Adrenal gland (tissue), 12 donors: ENCODE data around the gene DAAM2. TPM values are rescaled to one million over a fixed set of nuclear protein-coding genes. Genes with fewer than 3 reads are reported as not detected.

ENCODE experiments used
- DNase-seq, 7 donors: peaks; one replicate each; pipeline ENCODE4 v3.0.0-alpha.2; 2019 to 2020
- H3K27ac ChIP-seq, 5 donors: fragments of 200-600 bp; sonication (generic) in 4 of 5; 1 replicate in 3 of 5; 2 replicates in 2 of 5; pipeline versions ENCODE4 v1.5.1 to v1.8.0; 2016 to 2020; ENCODE audit warnings: mild to moderate bottlenecking in 1 of 5
- H3K27me3 ChIP-seq: fragments of 200-600 bp; 2 replicates; pipeline ENCODE4 v1.8.0; 2021
- H3K36me3 ChIP-seq, 2 donors: fragments of 200-600 bp; replicated peaks in 1 of 2; 1 replicate in 1 of 2; 2 replicates in 1 of 2; pipeline versions ENCODE4 v1.5.1 to v1.8.0; 2018 to 2022
- H3K4me1 ChIP-seq, 2 donors: fragments of 200-600 bp; replicated peaks in 1 of 2; 1 replicate in 1 of 2; 2 replicates in 1 of 2; pipeline versions ENCODE4 v1.5.1 to v1.8.0; 2018 to 2021
- H3K4me3 ChIP-seq, 4 donors: fragments of 200-600 bp; sonication (generic) in 3 of 4; one replicate each; pipeline ENCODE4 v1.5.1; 2016 to 2018
- H3K9me3 ChIP-seq, 3 donors: fragments of 200-600 bp; sonication (generic) in 1 of 3; replicated peaks in 1 of 3; 1 replicate in 2 of 3; 2 replicates in 1 of 3; pipeline versions ENCODE4 v1.5.1 to v1.8.0; 2016 to 2021
- CTCF ChIP-seq, 6 experiments: fragments of 450-650 bp in 4 of 6; fragments of 200-600 bp in 2 of 6; sonication (generic) in 1 of 6; IDR thresholded peaks; 1 replicate in 5 of 6; 2 replicates in 1 of 6; pipeline versions ENCODE4 v1.5.1 to v1.8.0; 2016 to 2021; ENCODE audit warnings: antibody characterized with exemption in 6 of 6, mild to moderate bottlenecking in 2 of 6, moderate library complexity in 1 of 6
- POLR2A ChIP-seq, 2 donors: fragments of 450-650 bp; IDR thresholded peaks; one replicate each; pipeline ENCODE4 v1.6.1; 2017; ENCODE audit warnings: antibody characterized with exemption in 2 of 2, mild to moderate bottlenecking in 2 of 2, moderate library complexity in 1 of 2
- WGBS, 4 donors: extraction: QIAGEN DNeasy Blood & Tissue Kit in 2 of 4; methylation state at CpG; one replicate each; pipeline versions ENCODE4 v1.1.5 to v1.1.7; 2013 to 2017; 5-methylcytosine and 5-hydroxymethylcytosine counted together
- intact Hi-C, 2 donors: fragments of 100-400 bp; cut with DNase I; formaldehyde crosslinking; loops; one replicate each; pipeline versions ENCODE4 v1.14.1 to v1.15.0; 2022 to 2023
- polyA plus RNA-seq, 3 donors: library from polyadenylated mRNA; stranded (reverse); fragments of 200-250 nt in 2 of 3; fragments of 350-450 nt in 1 of 3; fragmentation: Illumina TruSeq in 1 of 3; extraction: RNeasy Lipid Tissue Mini Kit (QIAGEN cat#74804) in 1 of 3; gene quantifications; one replicate each; pipeline ENCODE4 v1.2.3, GENCODE V29; 2013 to 2014
- total RNA-seq, 9 donors: library from RNA; depleted of rRNA in 4 of 9; stranded (reverse); fragments of >200 nt in 4 of 9; fragments of 120-200 nt in 1 of 9; fragmentation: NEBNext Ultra II Directional in 1 of 9; extraction: Animal tissue kit (Norgen Biotek cat#: 25700) in 1 of 9; gene quantifications; one replicate each; pipeline versions ENCODE4 v1.1.0 to v1.2.4, GENCODE V29; 2013 to 2023
- donor health status: healthy with polysubstance abuse.
- donor health status: Bipolar disorder and iron deficiency.
- donor health status: DM: yes; HTN: yes; CAD: no.
- donor health status: DM: no; HTN: no; CAD: no.
- donor health status: DM: no; HTN: no; CAD: no.
- donor health status: DM: yes; HTN: yes; CAD: no.

Gene DAAM2
- total and polyA plus RNA-seq, 12 donors: 28.1 to 72.1 (median 53.2) TPM

- WGBS, 4 donors: 74 to 87% (median 78%) methylated on average over 5 of the region's 5 CpGs
- intact Hi-C loops: no loop called here
- H3K4me3 ChIP-seq: no peak overlapping the region
- no peaks in the 10 kb centered on the region for H3K9me3 ChIP-seq
- H3K27me3 ChIP-seq: no peaks in the 10 kb centered on the region
- no peaks in the 10 kb centered on the region for H3K36me3 ChIP-seq
- no peaks in the 10 kb centered on the region for H3K4me1 ChIP-seq
- TF ChIP-seq POLR2A (IDR thresholded peaks at IDR 0.05): no peak
- TF ChIP-seq CTCF (IDR thresholded peaks at IDR 0.05): no peak
- DNase-seq: no peak
- H3K27ac ChIP-seq: peak overlapping the region in 2 of 5 donors; percentile 6 to 36
Measured at GRCh38 chr6:39951191-39951590, 159.0 kb downstream of the DAAM2 start.

DNA sequence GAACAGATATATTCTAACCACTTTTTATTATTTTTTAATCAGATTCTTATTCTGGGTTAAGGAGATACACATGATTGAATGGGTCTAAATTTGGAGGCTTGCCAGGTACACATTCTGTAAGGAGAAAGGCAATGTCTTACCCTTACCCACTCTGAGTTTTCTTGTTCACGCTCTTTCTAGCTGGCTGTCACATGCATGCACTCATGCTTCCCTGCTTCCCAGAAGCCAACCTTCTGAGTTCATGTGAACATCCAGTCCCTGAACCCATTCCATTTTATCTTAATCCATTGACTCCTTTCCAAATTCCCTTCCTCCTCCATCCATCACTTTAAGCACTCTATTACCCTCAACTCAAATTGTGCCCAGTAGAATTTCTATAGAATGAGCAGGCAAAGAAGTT lies 159.5 kb downstream of the DAAM2 start:
- no peak overlapping the region for H3K4me3 ChIP-seq
- no peak for TF ChIP-seq POLR2A (IDR thresholded peaks at IDR 0.05)
- TF ChIP-seq CTCF (IDR thresholded peaks at IDR 0.05): no peak
- peak overlapping the region in 2 of 5 donors; percentile 6 to 36 for H3K27ac ChIP-seq
- no peaks in the 10 kb centered on the region for H3K9me3 ChIP-seq
- intact Hi-C loops: no loop called here
- no peaks in the 10 kb centered on the region for H3K4me1 ChIP-seq
- 69 to 88% (median 85%) methylated on average over 1 of the region's 1 CpG for WGBS, 4 donors
- no peaks in the 10 kb centered on the region for H3K27me3 ChIP-seq
- no peaks in the 10 kb centered on the region for H3K36me3 ChIP-seq
- DNase-seq: no peak

DNA sequence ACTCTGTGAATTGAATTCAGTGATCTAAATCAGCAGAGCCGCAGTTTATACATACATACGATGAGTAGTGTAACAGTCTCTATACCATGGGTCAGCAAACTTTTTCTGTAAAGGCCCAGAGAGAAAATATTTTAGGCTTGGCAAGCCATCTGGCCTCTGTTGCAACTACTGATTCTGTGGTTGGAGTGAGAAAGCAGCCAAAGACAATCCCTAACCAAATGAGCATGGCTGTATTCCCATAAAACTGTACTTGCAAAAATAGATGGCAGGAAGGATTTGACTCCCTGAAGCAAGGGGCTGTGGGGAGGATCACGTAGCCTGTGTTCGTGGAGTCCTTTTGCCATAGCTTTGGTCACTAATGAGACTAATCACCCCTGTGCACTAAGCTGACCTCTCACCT lies 160.0 kb downstream of the DAAM2 start:
- Histone ChIP-seq H3K4me1 (no peaks in the 10 kb centered on the region), H3K27ac (peak overlapping the region in 2 of 5 donors; percentile 6 to 36), H3K9me3 (no peaks in the 10 kb centered on the region), H3K4me3 (no peak overlapping the region), H3K27me3 (no peaks in the 10 kb centered on the region), H3K36me3 (no peaks in the 10 kb centered on the region)
- DNase-seq: no peak
- TF ChIP-seq CTCF (IDR thresholded peaks at IDR 0.05): no peak
- no peak for TF ChIP-seq POLR2A (IDR thresholded peaks at IDR 0.05)
- intact Hi-C loops: no loop called here
- 64 to 85% (median 72%) methylated on average over 4 of the region's 4 CpGs for WGBS, 4 donors

DNA sequence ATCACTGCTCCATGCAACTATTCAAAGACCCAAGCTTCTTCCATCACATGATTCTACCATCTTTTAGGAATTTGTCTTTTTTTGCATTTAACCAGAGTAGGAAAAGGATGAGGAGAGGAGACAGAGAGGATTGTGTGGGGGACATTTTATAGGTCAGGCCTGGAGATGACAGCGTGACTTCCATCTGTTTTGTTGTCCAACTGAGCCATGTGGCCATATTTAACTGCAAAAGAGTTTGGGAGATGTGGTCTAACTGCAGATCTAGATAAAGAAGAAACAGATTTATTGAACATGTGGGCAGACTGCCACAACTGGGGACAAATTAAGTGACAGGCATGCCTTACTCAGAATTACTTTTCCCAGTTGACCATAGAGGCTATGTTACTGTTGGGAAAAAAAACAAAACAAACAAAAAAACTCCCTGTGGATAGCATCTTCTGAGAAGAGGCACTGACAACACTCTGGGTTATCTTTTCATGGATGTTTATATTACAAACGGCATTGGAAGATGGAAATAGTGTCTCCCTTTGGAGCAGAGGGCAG lies 161.0 kb downstream of the DAAM2 start:
- 59 to 72% (median 68%) methylated on average over 2 of the region's 2 CpGs for WGBS, 4 donors
- intact Hi-C loops: no loop called here
- Histone ChIP-seq H3K4me3 (no peak overlapping the region), H3K36me3 (no peaks in the 10 kb centered on the region), H3K9me3 (no peaks in the 10 kb centered on the region), H3K4me1 (no peaks in the 10 kb centered on the region), H3K27ac (no peak overlapping the region), H3K27me3 (no peaks in the 10 kb centered on the region)
- no peak for TF ChIP-seq CTCF (IDR thresholded peaks at IDR 0.05)
- TF ChIP-seq POLR2A (IDR thresholded peaks at IDR 0.05): no peak
- DNase-seq: peak in 1 of 7 donors; percentile 32

Other genes with a start within 250 kb of the DAAM2 start
- 1 to 10 TPM in 4 of 9 donors, under 1 TPM in 5; 0.52 to 4.2 (median 0.75) TPM for gene KIF6, start 67.0 kb upstream of the DAAM2 start, total RNA-seq
- 1 to 10 TPM in 1 of 3 donors, under 1 TPM in 2; 0.64 to 2.0 (median 0.67) TPM for gene KIF6, start 67.0 kb upstream of the DAAM2 start, polyA plus RNA-seq
- gene MOCS1, start 142.1 kb downstream of the DAAM2 start, total RNA-seq: 10 to 100 TPM; 10.2 to 41.4 (median 27.6) TPM
- 10 to 100 TPM; 10.2 to 22.7 (median 15.4) TPM for gene MOCS1, start 142.1 kb downstream of the DAAM2 start, polyA plus RNA-seq